GM23338 (cell line): Measurements from ENCODE around the gene ST6GALNAC4. TPM values are rescaled to one million over a fixed set of nuclear protein-coding genes. Genes with fewer than 3 reads are reported as not detected.

ENCODE experiments used
- ATAC-seq: fragments of 200-7000 bp; cut with Tn5 transposase; 3 replicates; pipeline ENCODE4 v1.9.1; 2020
- DNase-seq: peaks from one replicate; pipeline ENCODE4 v3.0.0-alpha.2; 2015; ENCODE audit warnings: low spot score
- H2AFZ ChIP-seq: fragments of 200-600 bp; sonication (generic); 2 replicates; pipeline ENCODE4 v1.8.0; 2016; ENCODE audit warnings: antibody characterized with exemption, mild to moderate bottlenecking, moderate library complexity
- H3F3A ChIP-seq: fragments of 200-600 bp; sonication (generic); replicated peaks from 2 replicates; pipeline ENCODE4 v1.8.0; 2017; ENCODE audit warnings: antibody characterized with exemption, mixed run types, low read depth
- H3K27ac ChIP-seq: fragments of 200-600 bp; sonication (generic); 2 replicates; pipeline ENCODE4 v1.6.1; 2016; ENCODE audit warnings: low read depth
- H3K27me3 ChIP-seq: fragments of 200-600 bp; sonication (generic); 2 replicates; pipeline ENCODE4 v1.8.0; 2016; ENCODE audit warnings: mild to moderate bottlenecking, mixed run types, moderate library complexity; ENCODE audit not compliant: insufficient read depth
- H3K36me3 ChIP-seq: fragments of 200-600 bp; sonication (generic); 2 replicates; pipeline ENCODE4 v1.8.0; 2016; ENCODE audit warnings: mild to moderate bottlenecking; ENCODE audit not compliant: insufficient read depth
- H3K4me1 ChIP-seq: fragments of 200-600 bp; sonication (generic); 2 replicates; pipeline ENCODE4 v1.8.0; 2016; ENCODE audit warnings: mild to moderate bottlenecking, moderate library complexity; ENCODE audit not compliant: insufficient read depth
- H3K4me2 ChIP-seq: fragments of 200-600 bp; sonication (generic); 2 replicates; pipeline ENCODE4 v1.7.1; 2017; ENCODE audit warnings: mixed run types
- H3K4me3 ChIP-seq: fragments of 200-600 bp; sonication (generic); 2 replicates; pipeline ENCODE4 v1.6.1; 2016; ENCODE audit warnings: mixed run types
- H3K79me2 ChIP-seq: fragments of 200-600 bp; sonication (generic); replicated peaks from 2 replicates; pipeline ENCODE4 v1.8.0; 2017; ENCODE audit warnings: mild to moderate bottlenecking; ENCODE audit not compliant: insufficient read depth
- H3K9me2 ChIP-seq: fragments of 200-600 bp; sonication (generic); 2 replicates; pipeline ENCODE4 v1.8.0; 2017; ENCODE audit not compliant: insufficient read depth
- H4K20me1 ChIP-seq: fragments of 200-600 bp; sonication (generic); replicated peaks from 2 replicates; pipeline ENCODE4 v1.8.0; 2017; ENCODE audit warnings: mild to moderate bottlenecking; ENCODE audit not compliant: insufficient read depth
- H3K27ac Mint-ChIP-seq: 2 replicates; pipeline ENCODE4 v1.8.0; 2020; ENCODE audit warnings: inconsistent platforms, mild to moderate bottlenecking, moderate library complexity, mixed read lengths
- H3K27me3 Mint-ChIP-seq: 3 replicates; pipeline ENCODE4 v1.8.0; 2022; ENCODE audit warnings: low read depth, mild to moderate bottlenecking, moderate library complexity, mixed read lengths, inconsistent platforms; ENCODE audit not compliant: insufficient read depth, poor library complexity
- H3K36me3 Mint-ChIP-seq: 3 replicates; pipeline ENCODE4 v1.8.0; 2021; ENCODE audit warnings: low read depth, mild to moderate bottlenecking, inconsistent platforms, moderate library complexity, mixed read lengths
- H3K4me1 Mint-ChIP-seq: 3 replicates; pipeline ENCODE4 v1.8.0; 2020; ENCODE audit warnings: mild to moderate bottlenecking, inconsistent platforms, mixed read lengths
- H3K4me3 Mint-ChIP-seq: 3 replicates; pipeline ENCODE4 v1.8.0; 2021; ENCODE audit warnings: moderate library complexity, mild to moderate bottlenecking, inconsistent platforms, mixed read lengths
- H3K9me3 Mint-ChIP-seq: 3 replicates; pipeline ENCODE4 v1.8.0; 2020; ENCODE audit warnings: moderate library complexity, mild to moderate bottlenecking, inconsistent platforms, mixed read lengths
- CREB1 ChIP-seq: fragments of 250-450 bp; sonication (Bioruptor Pico); IDR thresholded peaks from 2 replicates; pipeline ENCODE4 v1.5.0; 2020; ENCODE audit warnings: low read depth, mild to moderate bottlenecking, moderate library complexity
- CTCF ChIP-seq, 2 experiments: fragments of 200-600 bp in 1 of 2; sonication (generic) in 1 of 2; conservative IDR thresholded peaks; 2 replicates each; pipeline versions ENCODE4 v1.5.1 to v1.6.1; 2016 to 2017; ENCODE audit warnings: antibody characterized with exemption in 2 of 2, low read depth in 2 of 2, mild to moderate bottlenecking in 2 of 2, moderate library complexity in 1 of 2
- EZH2phosphoT487 ChIP-seq: fragments of 200-600 bp; sonication (generic); IDR thresholded peaks from one replicate; pipeline ENCODE4 v1.8.1; 2018; ENCODE audit warnings: antibody characterized with exemption; ENCODE audit not compliant: unreplicated experiment
- NANOG ChIP-seq: IDR thresholded peaks from 2 replicates; pipeline ENCODE4 v1.6.1; 2016; ENCODE audit warnings: antibody characterized with exemption, borderline replicate concordance
- POLR2AphosphoS5 ChIP-seq: IDR thresholded peaks from 2 replicates; pipeline ENCODE4 v1.6.1; 2016; ENCODE audit warnings: antibody characterized with exemption, low read depth
- REST ChIP-seq: IDR thresholded peaks from one replicate; pipeline ENCODE4 v1.6.1; 2018; ENCODE audit warnings: antibody characterized with exemption; ENCODE audit not compliant: unreplicated experiment
- ZNF114 ChIP-seq: fragments of 250-450 bp; sonication (Bioruptor Pico); IDR thresholded peaks from 2 replicates; pipeline ENCODE4 v1.5.0; 2020; ENCODE audit warnings: mild to moderate bottlenecking, moderate library complexity
- ZNF331 ChIP-seq: fragments of 250-450 bp; sonication (Bioruptor Pico); IDR thresholded peaks from 2 replicates; pipeline ENCODE4 v1.5.0; 2020; ENCODE audit warnings: low read depth, mild to moderate bottlenecking, moderate library complexity
- ZNF462 ChIP-seq: fragments of 250-450 bp; sonication (Bioruptor Pico); IDR thresholded peaks from 2 replicates; pipeline ENCODE4 v1.5.0; 2020; ENCODE audit warnings: mild to moderate bottlenecking, moderate library complexity
- polyA plus RNA-seq: library from polyadenylated mRNA; unstranded; fragments of >200 nt; fragmentation: Nextera tagmentation; extraction: Ambion mirVana; gene quantifications from 2 replicates; pipeline ENCODE4 v1.2.1, GENCODE V29; 2016
- total RNA-seq: library from RNA; depleted of rRNA; stranded (reverse); fragments of >200 nt; shearing (Covaris generic); gene quantifications from 2 replicates; pipeline ENCODE4 v1.2.3, GENCODE V29; 2014
- TF ChIP-seq, protein P1 (sequence below): IDR thresholded peaks from 2 replicates; pipeline ENCODE4 v1.6.1; 2016; ENCODE audit warnings: antibody characterized with exemption

ST6GALNAC4 gene
- total and polyA plus RNA-seq, 2 experiments from 2014 or later: 8.1 to 35.3 TPM

GRCh38 chr9:127937388-127938297 is 20.8 kb upstream of the ST6GALNAC4 start, which contains the start of gene DPM2:
TSS of gene DPM2 (minus strand) at chr9:127937854. CDS start at chr9:127937820, 34 bp downstream.
- Histone ChIP-seq H4K20me1 (peaks cover 8% of the 10 kb centered on the region), H3K4me1 (peaks cover 24% of the 10 kb centered on the region), H3K79me2 (peaks cover 7% of the 10 kb centered on the region), H3K27ac (peak within 1 kb of the TSS; percentile 90), H2AFZ (peak within 1 kb of the TSS; percentile 84; the same call in 1 of the 2 replicates), H3K4me2 (peak within 1 kb of the TSS; percentile 92), H3F3A (0 out of 2 replicates have a peak, but pooled peaks cover 9% of the 10 kb centered on the region), H3K36me3 (no peaks in the 10 kb centered on the region), H3K4me3 (peak within 1 kb of the TSS; percentile 77), H3K27me3 (no peaks in the 10 kb centered on the region), H3K9me2 (no peaks in the 10 kb centered on the region)
- peaks cover 17% of the 10 kb centered on the region for H3K36me3 Mint-ChIP-seq
- DNase-seq (peak; percentile 96), ATAC-seq (peak; percentile 92)
- TF ChIP-seq CREB1 (CRISPR knock-in tag): peak; percentile 69
- TF ChIP-seq NANOG: no peak
- no peak for TF ChIP-seq ZNF462 (CRISPR knock-in tag)
- TF ChIP-seq EZH2phosphoT487: no peak
- no peak for TF ChIP-seq ZNF114
- no peak for TF ChIP-seq REST
- TF ChIP-seq ZNF331: no peak
- peak; percentile 88 for TF ChIP-seq POLR2AphosphoS5
- TF ChIP-seq, protein P1, sequence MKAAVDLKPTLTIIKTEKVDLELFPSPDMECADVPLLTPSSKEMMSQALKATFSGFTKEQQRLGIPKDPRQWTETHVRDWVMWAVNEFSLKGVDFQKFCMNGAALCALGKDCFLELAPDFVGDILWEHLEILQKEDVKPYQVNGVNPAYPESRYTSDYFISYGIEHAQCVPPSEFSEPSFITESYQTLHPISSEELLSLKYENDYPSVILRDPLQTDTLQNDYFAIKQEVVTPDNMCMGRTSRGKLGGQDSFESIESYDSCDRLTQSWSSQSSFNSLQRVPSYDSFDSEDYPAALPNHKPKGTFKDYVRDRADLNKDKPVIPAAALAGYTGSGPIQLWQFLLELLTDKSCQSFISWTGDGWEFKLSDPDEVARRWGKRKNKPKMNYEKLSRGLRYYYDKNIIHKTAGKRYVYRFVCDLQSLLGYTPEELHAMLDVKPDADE: peak; percentile 95
- TF ChIP-seq CTCF (conservative IDR thresholded peaks at IDR 0.05; ENCODE audit: low read depth in 2 of 2): no peak
- H3K9me3 Mint-ChIP-seq: no peaks in the 10 kb centered on the region; the same call in 1 of the 3 replicates
- peak within 1 kb of the TSS; percentile 85 for H3K27ac Mint-ChIP-seq
- H3K4me3 Mint-ChIP-seq: peak within 1 kb of the TSS; percentile 89
- H3K27me3 Mint-ChIP-seq: peaks cover 35% of the 10 kb centered on the region
- peaks cover 40% of the 10 kb centered on the region for H3K4me1 Mint-ChIP-seq
